Stomach (tissue), 9 donors: ENCODE data around the gene CSMD2. TPM values are rescaled to one million over a fixed set of nuclear protein-coding genes. Genes with fewer than 3 reads are reported as not detected.

ENCODE experiments used
- DNase-seq, 2 donors: peaks; one replicate each; pipeline versions ENCODE4 v3.0.0 to v3.0.0-alpha.2; 2013 to 2019
- H3K27ac ChIP-seq, 5 donors: fragments of 200-600 bp in 4 of 5; sonication (generic) in 4 of 5; one replicate each; pipeline ENCODE4 v1.5.1; 2013 to 2019; ENCODE audit warnings: mild to moderate bottlenecking in 1 of 5, moderate library complexity in 1 of 5
- H3K27me3 ChIP-seq, 3 donors: fragments of 200-600 bp; sonication (generic); one replicate each; pipeline ENCODE4 v1.5.1; 2017 to 2019; ENCODE audit warnings: mixed run types in 1 of 3
- H3K36me3 ChIP-seq, 4 donors: fragments of 200-600 bp; sonication (generic); 1 replicate in 3 of 4; 2 replicates in 1 of 4; pipeline ENCODE4 v1.5.1; 2016 to 2019
- H3K4me1 ChIP-seq, 4 donors: fragments of 200-600 bp; sonication (generic); one replicate each; pipeline ENCODE4 v1.5.1; 2016 to 2019
- H3K4me3 ChIP-seq, 4 donors: fragments of 200-600 bp; sonication (generic) in 3 of 4; one replicate each; pipeline ENCODE4 v1.5.1; 2016 to 2019; ENCODE audit warnings: mild to moderate bottlenecking in 1 of 4
- H3K9me3 ChIP-seq, 4 donors: fragments of 200-600 bp; sonication (generic); one replicate each; pipeline ENCODE4 v1.5.1; 2016 to 2019
- CTCF ChIP-seq, 7 experiments: fragments of 450-650 bp in 4 of 7; fragments of 200-600 bp in 3 of 7; sonication (generic) in 3 of 7; IDR thresholded peaks; one replicate each; pipeline ENCODE4 v1.5.1; 2016 to 2019; ENCODE audit warnings: antibody characterized with exemption in 7 of 7, control low read depth in 2 of 7, mild to moderate bottlenecking in 1 of 7
- EP300 ChIP-seq: sonication (generic); formaldehyde crosslinking; IDR thresholded peaks from one replicate; pipeline ENCODE4 v1.6.1; 2017; ENCODE audit warnings: antibody characterized with exemption
- POLR2A ChIP-seq, 4 donors: fragments of 450-650 bp; IDR thresholded peaks; one replicate each; pipeline ENCODE4 v1.6.1; 2016; ENCODE audit warnings: antibody characterized with exemption in 4 of 4, control low read depth in 2 of 4, mild to moderate bottlenecking in 1 of 4, moderate library complexity in 1 of 4
- POLR2AphosphoS5 ChIP-seq, 3 donors: sonication (generic); formaldehyde crosslinking; IDR thresholded peaks; one replicate each; pipeline ENCODE4 v1.6.1; 2016; ENCODE audit warnings: antibody characterized with exemption in 3 of 3
- WGBS, 5 donors: extraction: QIAGEN DNeasy Blood & Tissue Kit in 3 of 5; methylation state at CpG; one replicate each; pipeline versions ENCODE4 v1.1.5 to v1.1.7; 2013 to 2018; 5-methylcytosine and 5-hydroxymethylcytosine counted together
- intact Hi-C: fragments of 100-400 bp; cut with DNase I; formaldehyde crosslinking; loops from one replicate; pipeline ENCODE4 v1.15.1; 2023; ENCODE audit warnings: low total_unique reads
- polyA plus RNA-seq, 3 donors: library from polyadenylated mRNA; stranded (reverse); fragments of 200-250 nt; gene quantifications; one replicate each; pipeline ENCODE4 v1.2.3, GENCODE V29; 2013
- total RNA-seq, 5 donors: library from RNA; depleted of rRNA; stranded (reverse); fragments of >200 nt; gene quantifications; one replicate each; pipeline versions ENCODE4 v1.1.0 to v1.2.3, GENCODE V29; 2014 to 2016
- donor health status: healthy with polysubstance abuse.
- donor health status: Bipolar disorder and iron deficiency.
- donor health status: healthy.

CSMD2 gene
- total and polyA plus RNA-seq, 8 donors = 0.10 to 3.5 (median 0.37) TPM; not detected in 1

- intact Hi-C loops = no loop called here
- H3K27ac ChIP-seq = no peak overlapping the region
- H3K36me3 ChIP-seq = no peaks in the 10 kb centered on the region
- no peak for DNase-seq
- no peak for TF ChIP-seq EP300
- no peak for TF ChIP-seq POLR2A (IDR thresholded peaks at IDR 0.05)
- TF ChIP-seq POLR2AphosphoS5 (IDR thresholded peaks at IDR 0.05) = no peak
- no peak for TF ChIP-seq CTCF (IDR thresholded peaks at IDR 0.05)
- peaks cover 9 to 11% (median 10%) of the 10 kb centered on the region in 4 donors for H3K4me1 ChIP-seq
- H3K9me3 ChIP-seq = no peaks in the 10 kb centered on the region
- peaks cover 0 to 4% (median 0%) of the 10 kb centered on the region in 3 donors for H3K27me3 ChIP-seq
- H3K4me3 ChIP-seq = no peak overlapping the region
- 72 to 78% (median 75%) methylated on average over 3 of the region's 3 CpGs for WGBS, 5 donors
These were observed 266.6 kb downstream of the CSMD2 start for GRCh38 chr1:33898406-33898805.

- Histone ChIP-seq H3K27me3 (peaks cover 0 to under 1% (median 0%) of the 10 kb centered on the region in 3 donors), H3K9me3 (no peaks in the 10 kb centered on the region), H3K36me3 (no peaks in the 10 kb centered on the region), H3K4me1 (peaks cover 0 to 4% (median 1%) of the 10 kb centered on the region in 4 donors), H3K27ac (no peak overlapping the region), H3K4me3 (no peak overlapping the region)
- DNase-seq = no peak
- intact Hi-C loops = no loop called here
- WGBS, 5 donors = 35 to 63% (median 51%) methylated on average over 5 of the region's 5 CpGs
- TF ChIP-seq CTCF (IDR thresholded peaks at IDR 0.05) = no peak
- TF ChIP-seq POLR2AphosphoS5 (IDR thresholded peaks at IDR 0.05) = no peak
- TF ChIP-seq EP300 = no peak
- no peak for TF ChIP-seq POLR2A (IDR thresholded peaks at IDR 0.05)
These were observed 267.8 kb downstream of the CSMD2 start for GRCh38 chr1:33897092-33897725.

- intact Hi-C loops = no loop called here
- Histone ChIP-seq H3K36me3 (no peaks in the 10 kb centered on the region), H3K27me3 (no peaks in the 10 kb centered on the region), H3K9me3 (no peaks in the 10 kb centered on the region), H3K27ac (no peak overlapping the region), H3K4me1 (no peaks in the 10 kb centered on the region), H3K4me3 (no peak overlapping the region)
- 68 to 91% (median 82%) methylated on average over 2 of the region's 2 CpGs for WGBS, 5 donors
- TF ChIP-seq POLR2A (IDR thresholded peaks at IDR 0.05) (no peak), CTCF (IDR thresholded peaks at IDR 0.05) (no peak), EP300 (no peak), POLR2AphosphoS5 (IDR thresholded peaks at IDR 0.05) (no peak)
- no peak for DNase-seq
These were observed 269.1 kb downstream of the CSMD2 start for GRCh38 chr1:33895976-33896375.

GRCh38 chr1:33895396-33895795 is 269.6 kb downstream of the CSMD2 start:
- TF ChIP-seq EP300 = no peak
- no peak for TF ChIP-seq CTCF (IDR thresholded peaks at IDR 0.05)
- no peak for TF ChIP-seq POLR2A (IDR thresholded peaks at IDR 0.05)
- no peak for TF ChIP-seq POLR2AphosphoS5 (IDR thresholded peaks at IDR 0.05)
- intact Hi-C loops = no loop called here
- no peak overlapping the region for H3K27ac ChIP-seq
- WGBS, 5 donors = 70 to 78% (median 74%) methylated on average over 8 of the region's 8 CpGs
- no peak for DNase-seq
- H3K27me3 ChIP-seq = no peaks in the 10 kb centered on the region
- no peaks in the 10 kb centered on the region for H3K4me1 ChIP-seq
- no peaks in the 10 kb centered on the region for H3K36me3 ChIP-seq
- H3K9me3 ChIP-seq = no peaks in the 10 kb centered on the region
- H3K4me3 ChIP-seq = no peak overlapping the region
